Right lobe of liver (tissue), 4 donors: ENCODE results near the gene VRK2.

Experiments
- POLR2A ChIP-seq: fragments of 450-650 bp; IDR thresholded peaks from one replicate; pipeline ENCODE4 v1.6.1; 2017; ENCODE audit warnings: antibody characterized with exemption, mild to moderate bottlenecking
- TF ChIP-seq, protein P1 (sequence below), 4 donors: fragments of 200-600 bp in 3 of 4; fragments of 450-650 bp in 1 of 4; IDR thresholded peaks; one replicate each; pipeline versions ENCODE4 v1.5.1 to v1.8.0; 2016 to 2022; ENCODE audit warnings: antibody characterized with exemption in 4 of 4, mild to moderate bottlenecking in 2 of 4
- donor health status: DM: no; HTN: no; CAD: no.
- donor health status: DM: no; HTN: no; CAD: no.
- donor health status: DM: no; HTN: yes; CAD: no.

DNA sequence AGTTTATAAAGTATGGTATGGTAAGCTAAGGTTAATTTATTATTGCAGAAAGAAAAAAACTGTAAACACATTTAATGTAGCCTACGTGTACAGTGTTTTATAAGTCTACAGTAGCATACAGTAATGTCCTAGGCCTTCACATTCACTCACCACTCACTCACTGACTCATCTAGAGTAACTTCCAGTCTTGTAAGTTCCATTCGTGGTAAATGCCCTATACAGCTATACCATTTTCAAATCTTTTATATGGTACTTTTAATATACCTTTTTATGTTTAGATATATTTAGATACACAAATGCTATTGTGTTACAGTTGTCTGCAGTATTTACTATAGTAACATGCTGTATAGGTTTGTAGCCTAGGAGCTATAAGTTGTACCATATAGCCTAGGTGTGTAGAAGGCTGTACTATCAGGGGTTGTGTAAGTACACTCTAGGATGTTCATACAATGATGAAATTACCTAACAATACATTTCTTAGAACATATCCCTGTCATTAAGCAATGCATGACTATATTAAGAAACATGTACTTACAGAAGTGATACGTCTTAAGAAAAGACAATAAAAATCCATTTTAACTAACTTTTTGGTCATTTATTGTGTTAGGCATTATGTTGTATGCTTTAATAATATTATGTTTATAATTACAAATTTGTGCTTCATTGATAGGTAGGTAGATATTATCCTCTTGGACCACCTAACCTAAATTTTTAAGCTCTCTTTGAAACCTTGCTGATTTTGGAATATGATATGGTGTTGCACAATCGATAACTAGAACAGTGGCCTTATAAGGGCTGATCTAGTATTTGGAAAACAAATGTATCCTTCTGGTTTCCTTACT, 51.9 kb downstream of the VRK2 start:
- TF ChIP-seq, protein P1, sequence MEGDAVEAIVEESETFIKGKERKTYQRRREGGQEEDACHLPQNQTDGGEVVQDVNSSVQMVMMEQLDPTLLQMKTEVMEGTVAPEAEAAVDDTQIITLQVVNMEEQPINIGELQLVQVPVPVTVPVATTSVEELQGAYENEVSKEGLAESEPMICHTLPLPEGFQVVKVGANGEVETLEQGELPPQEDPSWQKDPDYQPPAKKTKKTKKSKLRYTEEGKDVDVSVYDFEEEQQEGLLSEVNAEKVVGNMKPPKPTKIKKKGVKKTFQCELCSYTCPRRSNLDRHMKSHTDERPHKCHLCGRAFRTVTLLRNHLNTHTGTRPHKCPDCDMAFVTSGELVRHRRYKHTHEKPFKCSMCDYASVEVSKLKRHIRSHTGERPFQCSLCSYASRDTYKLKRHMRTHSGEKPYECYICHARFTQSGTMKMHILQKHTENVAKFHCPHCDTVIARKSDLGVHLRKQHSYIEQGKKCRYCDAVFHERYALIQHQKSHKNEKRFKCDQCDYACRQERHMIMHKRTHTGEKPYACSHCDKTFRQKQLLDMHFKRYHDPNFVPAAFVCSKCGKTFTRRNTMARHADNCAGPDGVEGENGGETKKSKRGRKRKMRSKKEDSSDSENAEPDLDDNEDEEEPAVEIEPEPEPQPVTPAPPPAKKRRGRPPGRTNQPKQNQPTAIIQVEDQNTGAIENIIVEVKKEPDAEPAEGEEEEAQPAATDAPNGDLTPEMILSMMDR (IDR thresholded peaks at IDR 0.05): no peak
- no peak for TF ChIP-seq POLR2A
